HCT116 (cell line): ENCODE results near the gene PROK2. TPM values are rescaled to one million over a fixed set of nuclear protein-coding genes. Genes with fewer than 3 reads are reported as not detected.

ENCODE experiments used
- ATAC-seq: fragments of 200-7000 bp; cut with Tn5 transposase; 2 replicates; pipeline ENCODE4 v1.9.1; 2020; ENCODE audit warnings: mild to moderate bottlenecking, moderate library complexity
- BruUV-seq: library from RNA; stranded (reverse); fragments of 400-500 nt; replicated peaks from 2 replicates; lab custom pipeline; 2021; lab: Mats Ljungman, UMichigan
- CTCF ChIA-PET: fragments of 300-600 bp; sonication (Branson Sonifier 250); formaldehyde crosslinking; loops from one replicate; lab custom pipeline; 2021; ENCODE audit warnings: antibody characterized with exemption; lab: Charles Lee
- POLR2A ChIA-PET: fragments of 300-600, 350-600 bp; sonication (Branson Sonifier 250); formaldehyde crosslinking; loops from one replicate; lab custom pipeline; 2021; ENCODE audit warnings: antibody characterized with exemption; lab: Charles Lee
- RAD21 ChIA-PET, 2 experiments: fragments of 300-600 bp; sonication (Branson Sonifier 250); formaldehyde crosslinking; loops; one replicate each; lab custom pipeline; 2023; ENCODE audit warnings: low total read pairs in 2 of 2; ENCODE audit not compliant: uncharacterized antibody in 2 of 2, unreplicated experiment in 2 of 2, low non-redundant PET in 1 of 2; lab: Charles Lee
- DNase-seq: peaks from one replicate; pipeline ENCODE4 v3.0.0-alpha.2; 2010; ENCODE audit warnings: low read depth, low spot score
- H2AFZ ChIP-seq: fragments of 200-600 bp; shearing (Covaris generic), sonication (generic); 2 replicates; pipeline ENCODE4 v1.6.1; 2017; ENCODE audit warnings: low read depth, mixed run types, mixed read lengths, antibody characterized with exemption, low read length; ENCODE audit not compliant: poor library complexity, severe bottlenecking
- H3K27ac ChIP-seq: 2 replicates; pipeline ENCODE4 v1.5.1; 2012; ENCODE audit warnings: low read depth, low read length
- H3K27me3 ChIP-seq: fragments of 200-600 bp; sonication (generic); 2 replicates; pipeline ENCODE4 v1.6.1; 2016; ENCODE audit warnings: mixed run types, low read length, mixed read lengths; ENCODE audit not compliant: insufficient read depth
- H3K36me3 ChIP-seq, 2 experiments: fragments of 200-500 bp in 1 of 2; fragments of 200-600 bp in 1 of 2; sonication (Bioruptor generic) in 1 of 2; sonication (generic) in 1 of 2; 2 replicates each; pipeline versions ENCODE4 v1.5.1 to v1.6.1; 2014 to 2016; ENCODE audit warnings: low read length in 2 of 2, inconsistent platforms in 1 of 2, mixed read lengths in 1 of 2, mixed run types in 1 of 2; ENCODE audit not compliant: insufficient read depth in 2 of 2, control insufficient read depth in 1 of 2
- H3K4me1 ChIP-seq, 2 experiments: fragments of 200-600 bp in 1 of 2; sonication (generic) in 1 of 2; 2 replicates each; pipeline versions ENCODE4 v1.5.1 to v1.6.1; 2012 to 2017; ENCODE audit warnings: low read length in 2 of 2, inconsistent platforms in 1 of 2, mild to moderate bottlenecking in 1 of 2, mixed read lengths in 1 of 2, mixed run types in 1 of 2, moderate library complexity in 1 of 2; ENCODE audit not compliant: insufficient read depth in 2 of 2, control insufficient read depth in 1 of 2
- H3K4me2 ChIP-seq: fragments of 200-600 bp; sonication (generic); 2 replicates; pipeline ENCODE4 v1.6.1; 2017; ENCODE audit warnings: mixed run types, low read length, mixed read lengths
- H3K4me3 ChIP-seq, 2 experiments: fragments of 200-600 bp in 1 of 2; sonication (generic) in 1 of 2; replicated peaks in 1 of 2; 2 replicates each; pipeline ENCODE4 v1.5.1; 2011 to 2016; ENCODE audit warnings: low read length in 2 of 2, control low read depth in 1 of 2, low read depth in 1 of 2, mild to moderate bottlenecking in 1 of 2, mixed read lengths in 1 of 2, mixed run types in 1 of 2
- H3K79me2 ChIP-seq: fragments of 200-600 bp; sonication (generic); 2 replicates; pipeline ENCODE4 v1.6.1; 2017; ENCODE audit warnings: mild to moderate bottlenecking, mixed run types, low read length, moderate library complexity, mixed read lengths; ENCODE audit not compliant: insufficient read depth
- H3K9ac ChIP-seq: fragments of 200-600 bp; sonication (generic); 2 replicates; pipeline ENCODE4 v1.6.1; 2016; ENCODE audit warnings: low read length, mixed read lengths
- H3K9me2 ChIP-seq: fragments of 200-600 bp; sonication (generic), shearing (Covaris generic); 2 replicates; pipeline ENCODE4 v1.6.1; 2017; ENCODE audit warnings: mixed run types, mild to moderate bottlenecking, moderate library complexity; ENCODE audit not compliant: insufficient read depth
- H3K9me3 ChIP-seq, 2 experiments: fragments of 200-500 bp in 1 of 2; fragments of 200-600 bp in 1 of 2; sonication (Bioruptor generic) in 1 of 2; sonication (generic) in 1 of 2; 2 replicates each; pipeline ENCODE4 v1.6.1; 2014 to 2017; ENCODE audit warnings: low read length in 2 of 2, mixed read lengths in 2 of 2, inconsistent platforms in 1 of 2, low read depth in 1 of 2, mild to moderate bottlenecking in 1 of 2, mixed run types in 1 of 2, moderate library complexity in 1 of 2; ENCODE audit not compliant: control insufficient read depth in 1 of 2, insufficient read depth in 1 of 2
- H4K20me1 ChIP-seq: fragments of 200-600 bp; sonication (generic), shearing (Covaris generic); 2 replicates; pipeline ENCODE4 v1.6.1; 2017; ENCODE audit warnings: mixed run types, mild to moderate bottlenecking, moderate library complexity; ENCODE audit not compliant: insufficient read depth
- ATF3 ChIP-seq: IDR thresholded peaks from 2 replicates; pipeline ENCODE4 v1.6.1; 2012
- CBX3 ChIP-seq: IDR thresholded peaks from 2 replicates; pipeline ENCODE4 v1.6.1; 2012; ENCODE audit warnings: low read depth
- CEBPB ChIP-seq: IDR thresholded peaks from 2 replicates; pipeline ENCODE4 v1.6.1; 2012; ENCODE audit warnings: low read depth
- CTCF ChIP-seq, 3 experiments: fragments of 200-600 bp in 1 of 3; sonication (generic) in 1 of 3; IDR thresholded peaks in 2 of 3; conservative IDR thresholded peaks in 1 of 3; 2 replicates each; pipeline ENCODE4 v1.5.1; 2012 to 2017; ENCODE audit warnings: low read depth in 2 of 3, low read length in 2 of 3, antibody characterized with exemption in 1 of 3, borderline replicate concordance in 1 of 3, control low read depth in 1 of 3, mild to moderate bottlenecking in 1 of 3, mixed read lengths in 1 of 3, mixed run types in 1 of 3, moderate library complexity in 1 of 3; ENCODE audit not compliant: insufficient read depth in 1 of 3
- EGR1 ChIP-seq: IDR thresholded peaks from 2 replicates; pipeline ENCODE4 v1.6.1; 2012; ENCODE audit warnings: low read depth
- ELF1 ChIP-seq: IDR thresholded peaks from 2 replicates; pipeline ENCODE4 v1.6.1; 2012; ENCODE audit warnings: low read depth, borderline replicate concordance
- EZH2 ChIP-seq: fragments of 200-600 bp; sonication (generic); IDR thresholded peaks from 2 replicates; pipeline ENCODE4 v1.6.1; 2017; ENCODE audit warnings: antibody characterized with exemption, mixed run types
- EZH2phosphoT487 ChIP-seq: fragments of 200-600 bp; IDR thresholded peaks from 2 replicates; pipeline ENCODE4 v1.6.1; 2018; ENCODE audit warnings: antibody characterized with exemption, borderline replicate concordance
- FOSL1 ChIP-seq: IDR thresholded peaks from 2 replicates; pipeline ENCODE4 v1.6.1; 2012; ENCODE audit warnings: low read depth
- JUND ChIP-seq: IDR thresholded peaks from 2 replicates; pipeline ENCODE4 v1.6.1; 2012
- POLR2A ChIP-seq: IDR thresholded peaks from 2 replicates; pipeline ENCODE4 v1.7.0; 2011; ENCODE audit warnings: borderline replicate concordance; ENCODE audit not compliant: insufficient read depth, insufficient read length; ENCODE audit errors: extremely low read depth
- POLR2AphosphoS5 ChIP-seq: IDR thresholded peaks from 2 replicates; pipeline ENCODE4 v1.6.1; 2011; ENCODE audit warnings: mild to moderate bottlenecking, low read depth, low read length, moderate library complexity
- RAD21 ChIP-seq: IDR thresholded peaks from 2 replicates; pipeline ENCODE4 v1.6.1; 2012; ENCODE audit warnings: low read depth, mild to moderate bottlenecking
- SIN3A ChIP-seq: IDR thresholded peaks from 2 replicates; pipeline ENCODE4 v1.6.1; 2012; ENCODE audit warnings: low read depth
- SP1 ChIP-seq: IDR thresholded peaks from 2 replicates; pipeline ENCODE4 v1.6.1; 2012; ENCODE audit warnings: low read depth
- SRF ChIP-seq: IDR thresholded peaks from 2 replicates; pipeline ENCODE4 v1.6.1; 2012; ENCODE audit warnings: low read depth
- YY1 ChIP-seq: IDR thresholded peaks from 2 replicates; pipeline ENCODE4 v1.6.1; 2011; ENCODE audit warnings: low read length, low read depth, moderate library complexity, mild to moderate bottlenecking; ENCODE audit not compliant: insufficient replicate concordance; ENCODE audit errors: extremely low read depth
- ZNF274 ChIP-seq: fragments of 200-500 bp; sonication (Bioruptor generic); IDR thresholded peaks from 2 replicates; pipeline ENCODE4 v1.6.1; 2014; ENCODE audit warnings: mild to moderate bottlenecking, low read depth, low read length, inconsistent platforms
- intact Hi-C: fragments of 100-400 bp; cut with micrococcal nuclease; formaldehyde crosslinking; loops from 2 replicates; pipeline ENCODE4 v1.10.0; 2022
- total RNA-seq: library from RNA; stranded (reverse); gene quantifications from one replicate; pipeline ENCODE4 v1.2.1, GENCODE V29; 2021; ENCODE audit not compliant: unreplicated experiment

The PROK2 gene
- total RNA-seq, 1 experiment from 2014 or later, result not detected

GRCh38 chr3:71816767-71817156 is 31.8 kb upstream of the PROK2 start:
- Histone ChIP-seq H3K36me3 (no peaks in the 10 kb centered on the region), H2AFZ (no peak overlapping the region), H4K20me1 (no peaks in the 10 kb centered on the region), H3K4me2 (no peak overlapping the region), H3K27ac (no peak overlapping the region), H3K4me3 (no peak overlapping the region), H3K27me3 (no peaks in the 10 kb centered on the region; the same call in 1 of the 2 replicates), H3K9me3 (no peaks in the 10 kb centered on the region), H3K79me2 (no peaks in the 10 kb centered on the region), H3K4me1 (no peaks in the 10 kb centered on the region), H3K9me2 (no peaks in the 10 kb centered on the region), H3K9ac (no peak overlapping the region)
- BruUV-seq, result no TSS peak
- TF ChIP-seq ELF1 (no peak), ATF3 (no peak), JUND (no peak), SRF (no peak), EGR1 (no peak), YY1 (no peak), ZNF274 (no peak), SP1 (no peak), POLR2AphosphoS5 (no peak), FOSL1 (no peak), RAD21 (no peak), SIN3A (no peak), POLR2A (no peak), CTCF (IDR thresholded peaks at IDR 0.05 in 2 of 3, conservative IDR thresholded peaks at IDR 0.05 in 1 of 3; ENCODE audit: borderline replicate concordance in 1 of 3, insufficient read depth in 1 of 3, low read depth in 2 of 3, low read length in 2 of 3) (no peak), CBX3 (no peak), CEBPB (no peak), EZH2phosphoT487 (no peak), EZH2 (no peak)
- DNase-seq, result no peak
- ChIA-PET POLR2A (no interaction called here), RAD21 (no interaction called here), CTCF (no interaction called here)
- no peak for ATAC-seq
- intact Hi-C loops, result no loop called here
